HG02840 (cell line): Measurements from ENCODE around the gene IFT81.
"Not testable (repeated sequence)": the region's sequence is repeated elsewhere in the genome, so short reads cannot be mapped to it uniquely, and the experiment has no call there.

ENCODE experiments used
- ATAC-seq: cut with Tn5 transposase; IDR thresholded peaks from one replicate; pipeline ENCODE4 v1.9.1; 2021; ENCODE audit warnings: mild to moderate bottlenecking, moderate library complexity, moderate number of reproducible peaks; ENCODE audit not compliant: unreplicated experiment, low FRiP score

The IFT81 gene

GRCh38 chr12:110124269-110124995 is at the start of gene IFT81:
TSS of gene IFT81 (plus strand) at chr12:110124357. CDS start at chr12:110127381, 3,024 bp downstream.
- peak; percentile 86 for ATAC-seq

- ATAC-seq = no peak
These were observed 48.3 kb upstream of the IFT81 start for GRCh38 chr12:110075880-110076279.

- no peak for ATAC-seq
These were observed 46.4 kb upstream of the IFT81 start for GRCh38 chr12:110077800-110078199.

GRCh38 chr12:110079477-110080400 is 44.4 kb upstream of the IFT81 start:
- peak; percentile 76 for ATAC-seq

- no peak for ATAC-seq
These were observed 43.7 kb upstream of the IFT81 start for GRCh38 chr12:110080410-110080809.

- no peak for ATAC-seq
These were observed 39.7 kb upstream of the IFT81 start for GRCh38 chr12:110084314-110085015.

GRCh38 chr12:110088216-110088615 is 35.9 kb upstream of the IFT81 start:
- ATAC-seq = not testable (repeated sequence)

- ATAC-seq = no peak
These were observed 35.2 kb upstream of the IFT81 start for GRCh38 chr12:110088936-110089335.

GRCh38 chr12:110090266-110091135 is 33.7 kb upstream of the IFT81 start:
- ATAC-seq = no peak

- ATAC-seq = no peak
These were observed 32.9 kb upstream of the IFT81 start for GRCh38 chr12:110091136-110091711.

GRCh38 chr12:110093631-110094311 is 30.4 kb upstream of the IFT81 start:
- no peak for ATAC-seq

GRCh38 chr12:110100315-110100970 is 23.7 kb upstream of the IFT81 start:
- peak; percentile 88 for ATAC-seq

GRCh38 chr12:110102255-110102654 is 21.9 kb upstream of the IFT81 start:
- no peak for ATAC-seq

- ATAC-seq = no peak
These were observed 19.7 kb upstream of the IFT81 start for GRCh38 chr12:110104188-110105094.

- no peak for ATAC-seq
These were observed 19.0 kb upstream of the IFT81 start for GRCh38 chr12:110105159-110105558.

- no peak for ATAC-seq
These were observed 18.2 kb upstream of the IFT81 start for GRCh38 chr12:110105986-110106385.
